Suppressor macrophage (primary cell): Measurements from ENCODE around the gene FCER2.
A peak's percentile ranks its signal among the peaks of the same experiment; 100 is the strongest.

Experiments
- DNase-seq, 4 experiments: peaks; one replicate each; pipeline ENCODE4 v3.0.0-alpha.2; 2020 to 2022

FCER2 gene

DNA sequence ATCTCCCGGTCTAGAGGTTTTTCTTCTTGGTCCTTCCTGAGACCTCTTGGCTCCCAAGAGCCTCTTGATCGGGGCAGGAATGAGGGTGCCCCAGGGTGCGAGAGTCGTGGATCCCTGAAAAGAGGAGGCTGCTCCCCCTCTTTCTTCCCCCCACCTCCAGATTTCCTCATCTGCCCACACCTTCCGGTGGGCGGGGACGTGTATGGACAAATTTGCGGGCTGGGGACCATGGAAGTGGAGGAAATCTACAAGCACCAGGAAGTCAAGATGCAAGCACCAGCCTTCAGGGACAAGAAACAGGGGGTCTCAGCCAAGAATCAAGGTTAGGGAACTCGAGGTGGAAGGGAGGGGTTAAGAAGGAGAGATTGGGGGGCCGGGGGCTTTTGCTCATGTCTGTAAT lies 25.1 kb downstream of the FCER2 start, which contains the start of gene MCEMP1:
Gene MCEMP1 (plus strand): TSS at position 237 of the 400 bp plus-strand sequence. CDS start 31 bp downstream, at position 268.
- peak in 3 of 4 experiments; percentile 52 to 62 (median 56) for DNase-seq

DNA sequence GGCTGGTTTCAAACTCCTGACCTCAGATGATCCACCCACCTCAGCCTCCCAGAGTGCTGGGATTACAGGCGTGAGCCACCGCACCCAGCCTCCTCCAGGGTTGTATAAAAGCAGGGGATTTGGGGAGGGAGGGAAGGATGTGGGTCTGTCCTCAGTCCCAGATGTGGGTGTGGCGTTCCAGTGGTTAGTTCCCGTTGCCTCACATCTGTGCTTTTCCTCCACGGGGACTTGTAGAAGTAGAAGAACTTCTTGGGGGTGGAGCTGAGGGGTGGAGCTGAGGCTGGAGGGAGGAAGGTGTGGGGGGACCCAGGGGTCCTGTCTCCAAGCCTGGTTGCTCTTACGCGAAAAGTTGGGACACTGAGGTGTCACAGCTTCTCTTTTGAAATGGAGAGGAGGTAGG lies 25.6 kb downstream of the FCER2 start:
- DNase-seq, result peak; percentile 50 to 75 (median 63)

DNA sequence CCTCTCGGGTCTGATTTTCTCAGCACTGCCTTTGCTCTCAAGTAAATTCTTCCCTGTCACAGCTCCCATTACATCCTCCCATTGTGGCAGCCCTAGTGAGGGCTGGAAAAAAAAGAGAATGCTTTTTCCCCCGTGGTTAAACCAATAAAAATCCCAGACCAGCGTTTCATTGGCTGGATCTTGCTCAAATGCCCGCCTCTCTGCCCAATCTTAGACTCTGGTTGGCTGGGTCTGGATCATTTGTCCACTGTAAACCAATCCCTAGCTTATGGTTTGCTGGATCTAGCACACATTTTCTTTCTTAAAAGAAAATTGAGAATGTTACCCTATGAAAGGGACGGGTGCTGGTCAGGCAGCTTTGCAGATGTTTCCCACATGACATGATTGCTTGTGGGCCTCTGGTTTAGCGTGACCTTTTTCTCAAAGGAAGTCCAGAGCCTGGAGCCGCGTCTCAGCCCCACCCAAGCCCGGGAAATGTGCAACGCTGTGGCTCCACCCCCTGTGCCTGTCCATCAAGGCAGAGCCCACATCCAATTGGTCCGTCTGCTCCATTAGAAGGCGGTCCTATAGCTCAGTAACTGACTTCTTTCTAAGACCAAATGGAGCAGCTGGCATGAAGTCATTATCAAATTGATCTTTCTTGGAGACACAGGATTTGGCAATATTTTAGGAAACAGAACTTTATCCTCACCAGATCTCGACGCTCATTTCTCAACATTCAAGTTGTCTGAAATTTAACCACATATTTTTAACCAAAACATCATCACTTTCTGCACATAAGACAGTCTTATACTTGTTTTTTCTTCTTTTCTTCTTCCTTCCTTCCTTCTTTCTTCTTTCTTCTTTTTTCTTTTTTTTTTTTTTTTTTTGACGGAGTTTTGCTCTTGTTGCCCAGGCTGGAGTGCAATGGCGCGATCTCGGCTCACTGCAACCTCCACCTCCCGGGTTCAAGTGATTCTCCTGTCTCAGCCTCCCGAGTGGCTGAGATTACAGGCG lies 27.6 kb downstream of the FCER2 start:
- peak; percentile 91 to 95 (median 92) for DNase-seq

DNA sequence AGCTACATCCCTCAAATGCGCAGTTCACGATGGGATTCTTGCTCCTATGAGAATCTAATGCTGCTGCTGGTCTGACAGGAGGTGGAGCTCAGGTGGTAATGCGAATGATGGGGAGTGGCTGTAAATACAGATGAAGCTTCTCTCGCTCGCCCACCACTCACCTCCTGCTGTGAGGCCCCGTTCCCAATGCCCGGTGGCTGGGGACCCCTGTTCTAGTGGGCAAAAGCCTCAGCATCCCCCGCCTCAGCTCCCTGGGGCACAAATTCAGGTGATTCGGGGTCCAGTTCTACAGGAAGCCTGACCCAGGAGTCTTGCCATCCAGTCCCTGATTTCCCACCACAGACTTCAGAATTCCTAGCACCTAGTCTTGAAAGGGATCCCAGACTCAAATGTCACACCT lies 29.4 kb downstream of the FCER2 start:
- DNase-seq, result no peak

DNA sequence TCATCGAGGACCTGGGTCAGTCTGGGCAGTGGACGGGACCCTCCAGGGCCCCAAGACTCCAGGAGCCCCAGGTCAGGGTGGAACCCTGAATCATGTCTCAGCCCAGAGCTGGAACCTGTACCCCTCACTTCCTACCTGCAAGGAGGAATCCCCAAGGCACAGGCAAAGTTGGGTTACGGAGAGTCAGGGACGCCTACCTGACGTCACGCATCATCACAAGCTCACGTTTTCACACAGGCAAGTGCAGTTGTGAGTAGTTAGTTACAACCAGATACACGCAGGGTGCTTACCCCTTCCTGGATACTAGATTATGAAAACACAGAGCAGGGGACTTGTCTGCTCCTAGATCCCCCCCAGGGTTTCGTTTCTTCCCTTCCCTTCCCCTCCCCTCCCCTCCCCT lies 31.1 kb downstream of the FCER2 start:
- no peak for DNase-seq

DNA sequence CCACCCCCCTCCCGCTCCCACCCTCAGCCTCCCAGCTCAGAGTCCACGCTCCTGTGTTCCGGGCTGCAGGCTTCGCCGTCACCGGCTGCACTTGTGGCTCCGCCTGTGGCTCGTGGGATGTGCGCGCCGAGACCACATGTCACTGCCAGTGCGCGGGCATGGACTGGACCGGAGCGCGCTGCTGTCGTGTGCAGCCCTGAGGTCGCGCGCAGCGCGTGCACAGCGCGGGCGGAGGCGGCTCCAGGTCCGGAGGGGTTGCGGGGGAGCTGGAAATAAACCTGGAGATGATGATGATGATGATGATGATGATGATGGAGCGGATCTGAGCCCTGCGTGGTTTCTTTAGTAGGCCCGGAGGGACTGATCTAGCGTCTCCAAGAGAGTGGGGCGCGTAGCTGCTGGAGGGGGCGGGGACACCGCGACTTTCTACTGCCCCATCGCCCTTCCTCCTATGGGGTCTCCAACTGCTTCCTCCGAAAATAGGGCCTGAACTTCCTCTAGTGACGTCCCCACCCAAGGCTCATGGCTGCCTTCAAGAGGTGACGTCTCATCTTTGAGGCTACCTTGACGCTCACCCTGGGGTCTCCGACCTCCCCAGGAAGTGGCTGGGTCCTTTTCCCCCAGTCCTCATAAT lies 31.7 kb downstream of the FCER2 start:
- DNase-seq, result peak; percentile 52 to 75 (median 58)

DNA sequence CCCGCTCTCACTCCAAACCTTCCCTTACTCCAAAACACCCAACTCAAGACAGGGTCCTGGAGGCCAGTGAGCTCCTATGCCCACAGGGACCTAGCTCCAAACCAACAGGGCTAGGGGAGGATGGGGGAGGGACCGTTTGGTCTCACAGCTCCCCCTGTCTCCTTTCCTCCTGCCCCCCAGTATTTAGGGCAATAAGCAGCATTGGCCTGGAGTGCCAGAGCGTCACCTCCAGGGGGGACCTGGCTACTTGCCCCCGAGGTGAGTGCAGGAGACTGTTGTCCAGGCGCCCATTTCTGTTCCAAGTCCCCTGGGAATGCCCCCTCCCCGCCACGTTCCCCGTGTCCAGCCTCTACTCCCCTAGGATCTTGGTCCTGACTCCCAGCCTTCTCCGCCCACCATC lies 32.3 kb downstream of the FCER2 start:
- DNase-seq, result no peak

DNA sequence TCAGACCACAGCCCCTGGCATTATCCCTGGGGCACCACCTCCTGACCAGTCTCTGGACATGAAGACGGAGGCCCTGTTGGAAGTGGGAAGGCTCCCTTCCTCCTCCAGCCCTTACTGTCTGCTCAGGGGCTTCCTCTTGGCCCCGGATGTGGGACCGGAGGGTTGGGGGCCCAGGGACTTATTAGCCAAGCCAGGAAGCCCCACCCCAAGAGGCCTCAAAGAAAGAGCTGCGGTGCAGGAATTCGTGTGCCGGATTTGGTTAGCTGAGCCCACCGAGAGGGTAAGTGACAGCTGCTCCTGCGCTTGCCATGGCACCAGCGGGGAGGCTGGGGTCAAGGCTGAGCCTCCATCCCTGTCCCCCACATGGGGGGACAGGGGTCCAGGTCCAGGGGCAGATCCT lies 33.1 kb downstream of the FCER2 start, which contains the start of gene RETN:
Gene RETN (plus strand): TSS at position 208 of the 400 bp plus-strand sequence. CDS start 278 bp downstream, outside the sequence.
- DNase-seq, result no peak

DNA sequence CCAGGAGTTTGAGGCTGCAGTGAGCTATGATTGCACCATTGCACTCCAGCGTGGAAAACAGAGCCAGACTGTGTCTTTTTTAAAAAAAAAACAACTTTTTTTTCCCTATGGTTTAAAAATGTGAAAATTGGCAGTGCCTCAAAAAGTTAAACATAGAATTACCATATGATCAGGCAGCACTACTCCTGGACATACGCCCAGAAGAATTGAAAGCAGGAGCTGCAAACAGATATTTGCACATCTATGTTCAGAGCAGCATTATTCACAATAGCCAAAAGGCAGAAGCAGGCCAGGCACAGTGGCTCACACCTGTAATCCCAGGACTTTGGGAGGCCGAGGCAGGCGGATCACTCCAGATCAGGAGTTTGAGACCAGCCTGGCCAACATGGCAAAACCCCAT lies 36.9 kb downstream of the FCER2 start:
- no peak for DNase-seq

DNA sequence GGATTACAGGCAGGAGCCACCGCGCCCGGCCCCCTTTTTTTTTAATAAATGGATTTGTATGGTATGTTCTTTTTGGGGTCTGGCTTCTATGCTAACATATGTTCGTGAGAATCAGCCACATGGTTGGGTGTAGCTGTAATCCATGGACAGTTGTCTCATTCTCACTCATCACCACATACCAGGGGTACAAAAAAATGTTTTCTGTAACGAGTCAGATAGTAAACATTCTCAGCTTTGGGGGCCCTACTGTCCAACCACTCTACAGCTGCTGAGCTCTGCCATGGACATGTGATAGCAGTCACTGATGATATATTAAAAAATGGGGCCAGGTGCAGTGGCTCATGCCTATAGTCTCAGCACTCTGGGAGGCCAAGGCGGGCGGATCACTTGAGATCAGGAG lies 38.2 kb downstream of the FCER2 start:
- no peak for DNase-seq

DNA sequence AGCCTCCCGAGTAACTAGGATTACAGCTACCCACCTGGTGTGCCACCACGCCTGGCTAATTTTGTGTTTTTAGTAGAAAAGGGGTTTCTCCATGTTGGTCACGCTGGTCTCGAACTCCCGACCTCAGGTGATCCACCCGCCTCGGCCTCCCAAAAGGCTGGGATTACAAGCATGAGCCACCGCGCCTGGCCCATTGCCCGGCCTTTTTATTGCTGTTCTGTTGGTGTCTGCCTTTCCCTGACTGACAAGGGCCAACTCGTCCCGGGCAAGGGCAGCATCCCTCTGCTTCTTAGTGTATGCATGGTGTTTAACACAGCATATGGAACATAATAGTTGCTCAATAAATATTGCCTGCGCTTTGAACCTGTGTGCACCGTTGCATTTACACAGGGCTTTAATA lies 39.3 kb downstream of the FCER2 start:
- DNase-seq, result no peak

DNA sequence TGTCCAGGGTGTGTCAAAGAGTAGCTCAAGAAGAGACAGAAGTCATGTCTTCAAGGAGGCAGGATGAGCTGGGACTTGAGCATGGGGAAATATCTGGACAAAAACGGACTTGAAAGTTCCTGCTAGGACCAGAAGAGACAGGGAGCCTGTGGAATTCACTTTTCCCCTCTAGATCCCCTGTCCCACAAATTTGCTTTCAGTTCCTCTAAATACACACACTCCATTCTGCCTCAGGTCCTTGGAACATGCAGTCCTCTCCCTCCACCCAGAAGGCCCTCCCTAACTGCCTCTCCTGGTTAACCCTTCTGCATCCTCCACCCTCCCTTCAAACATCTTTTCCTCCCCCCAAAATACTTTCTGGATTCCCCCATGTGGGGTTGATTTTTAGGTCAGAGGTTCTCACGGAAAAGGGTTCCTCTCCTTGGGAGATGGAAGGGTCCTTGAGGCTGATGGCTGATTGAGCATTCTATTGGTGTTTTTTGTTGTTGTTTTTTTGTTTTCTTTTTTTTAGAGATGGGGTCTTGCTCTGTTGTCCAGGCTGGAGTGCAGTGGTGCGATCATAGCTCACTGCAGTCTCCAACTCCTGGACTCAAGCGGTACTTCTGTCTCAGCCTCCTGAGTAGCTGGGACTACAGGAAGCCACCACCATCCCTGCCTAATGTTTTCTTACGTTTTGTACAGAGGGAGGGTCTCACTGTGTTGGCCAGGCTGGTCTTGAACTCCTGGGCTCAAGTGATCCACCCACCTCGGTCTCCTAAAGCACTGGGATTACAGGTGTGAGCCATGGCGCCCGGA lies 40.0 kb downstream of the FCER2 start:
- DNase-seq, result peak in 1 of 4 experiments; percentile 28

DNA sequence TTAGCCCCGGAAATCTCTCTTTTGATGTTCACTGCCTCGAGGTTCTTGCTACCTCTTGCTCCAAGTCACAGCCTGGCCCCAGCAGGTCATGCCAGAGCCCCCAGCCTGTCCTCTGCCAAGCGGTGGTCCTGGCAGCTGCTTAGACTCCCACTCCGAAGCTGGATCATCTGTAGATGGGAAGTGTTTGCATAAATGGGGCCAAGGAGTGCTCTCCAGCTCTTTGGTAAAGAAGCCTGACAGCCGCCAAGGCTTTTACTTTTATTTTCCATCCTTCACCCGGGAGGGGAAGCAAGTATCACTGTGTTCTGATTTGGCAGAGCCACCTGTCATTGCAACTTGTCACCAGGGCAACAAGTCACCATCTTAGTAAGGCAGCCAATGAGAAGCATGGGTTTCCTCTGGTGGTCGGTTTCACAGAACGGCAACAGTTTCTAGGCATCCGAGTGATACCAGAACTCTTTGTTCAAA lies 43.7 kb downstream of the FCER2 start:
- peak in 2 of 4 experiments; percentile 43 to 49 for DNase-seq

DNA sequence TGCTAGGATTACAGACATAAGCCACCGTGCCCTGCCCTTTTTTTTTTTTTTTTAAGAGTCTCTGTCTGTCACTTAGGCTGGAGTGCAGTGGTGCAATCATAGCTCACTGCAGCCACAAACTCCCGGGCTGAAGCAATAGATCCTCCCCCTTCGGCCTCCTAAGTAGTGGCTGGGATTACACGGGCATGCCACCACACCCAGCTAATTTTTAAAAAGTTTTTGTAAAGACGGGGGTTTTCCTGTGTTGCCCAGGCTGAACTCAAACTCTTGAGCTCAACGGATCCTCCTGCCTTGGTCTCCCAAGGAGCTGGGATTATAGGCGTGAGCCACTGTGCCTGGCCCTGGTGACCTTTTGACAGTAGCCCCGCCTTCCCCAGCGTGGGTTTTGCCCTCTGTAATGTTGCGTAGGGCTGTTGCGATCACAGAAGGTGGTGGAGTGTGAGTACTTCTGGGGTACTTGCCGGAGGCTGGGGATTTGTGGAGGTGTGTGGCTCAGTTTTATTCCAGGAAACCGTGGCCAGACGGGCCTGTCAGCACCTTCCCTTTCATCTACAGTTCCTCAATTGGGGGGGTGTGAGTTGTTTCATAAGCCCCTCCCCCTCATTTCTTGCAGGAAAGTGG lies 44.7 kb downstream of the FCER2 start:
- peak; percentile 82 to 89 (median 88) for DNase-seq

DNA sequence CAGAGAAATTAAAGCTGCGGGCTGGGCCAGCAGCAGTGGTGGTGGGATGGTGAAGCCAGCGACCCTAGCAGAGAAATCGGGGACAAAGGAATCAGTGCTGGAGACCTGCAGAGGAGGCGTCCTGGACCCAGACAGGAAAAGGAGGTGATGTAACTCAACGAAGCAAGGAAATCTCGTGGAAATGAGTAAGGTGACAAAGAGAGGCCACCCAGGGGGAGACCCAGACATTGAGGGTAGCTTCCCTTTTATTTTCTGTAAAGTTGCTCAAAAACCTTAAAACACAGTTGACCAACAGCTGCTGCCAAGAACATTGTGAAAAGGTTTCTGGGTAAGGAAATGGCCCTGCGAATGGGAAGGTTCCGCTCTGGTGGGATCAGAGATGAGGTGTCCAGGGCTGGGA lies 46.4 kb downstream of the FCER2 start:
- DNase-seq, result peak; percentile 73 to 91 (median 86)

DNA sequence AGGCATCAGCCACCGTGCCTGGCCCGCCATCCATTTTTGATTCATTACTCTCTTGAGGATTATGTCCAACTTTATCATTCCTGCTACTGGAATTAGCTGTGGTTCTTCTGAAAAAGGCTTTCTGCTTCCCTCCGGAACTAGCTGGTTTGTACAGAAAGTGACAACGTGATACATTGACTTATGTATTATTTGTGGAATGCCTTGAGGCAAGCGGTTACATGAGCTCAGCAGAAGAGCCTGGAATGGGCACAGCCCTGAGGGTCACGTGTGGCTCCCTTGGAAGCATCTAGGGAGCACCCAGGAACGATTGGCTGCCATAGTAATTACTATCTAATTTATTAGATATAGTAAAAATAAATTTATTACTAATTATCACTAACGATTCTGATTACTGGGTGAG lies 47.5 kb downstream of the FCER2 start:
- no peak for DNase-seq

DNA sequence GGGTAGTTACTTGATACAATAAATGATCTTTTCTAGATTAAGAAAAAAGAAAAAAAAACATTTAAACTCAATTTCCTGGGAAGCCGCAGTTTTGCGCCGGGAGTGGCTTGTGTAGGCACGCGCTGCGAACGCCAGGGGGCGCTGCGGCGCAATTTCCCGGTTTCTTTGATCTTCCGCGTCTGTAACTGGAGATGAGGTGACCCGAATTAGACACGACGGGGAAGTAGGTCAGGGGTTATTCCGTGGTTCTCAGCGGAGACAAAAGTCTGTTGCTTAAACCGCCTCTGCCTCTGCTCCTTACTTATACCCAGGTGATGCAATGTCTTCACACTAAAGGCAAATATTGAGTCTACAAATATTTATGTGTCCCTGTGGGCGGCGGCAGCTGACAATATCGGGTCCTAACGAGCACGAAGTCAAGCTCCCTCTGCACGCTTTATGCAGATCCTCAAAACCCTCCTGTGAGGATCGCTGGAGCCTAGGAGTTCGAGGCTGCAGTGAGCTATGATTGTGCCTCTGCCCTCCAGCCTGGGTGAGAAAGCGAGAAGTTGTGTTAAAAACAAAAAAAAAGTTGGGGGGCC lies 49.8 kb downstream of the FCER2 start:
- DNase-seq, result peak; percentile 95 to 97 (median 96)

DNA sequence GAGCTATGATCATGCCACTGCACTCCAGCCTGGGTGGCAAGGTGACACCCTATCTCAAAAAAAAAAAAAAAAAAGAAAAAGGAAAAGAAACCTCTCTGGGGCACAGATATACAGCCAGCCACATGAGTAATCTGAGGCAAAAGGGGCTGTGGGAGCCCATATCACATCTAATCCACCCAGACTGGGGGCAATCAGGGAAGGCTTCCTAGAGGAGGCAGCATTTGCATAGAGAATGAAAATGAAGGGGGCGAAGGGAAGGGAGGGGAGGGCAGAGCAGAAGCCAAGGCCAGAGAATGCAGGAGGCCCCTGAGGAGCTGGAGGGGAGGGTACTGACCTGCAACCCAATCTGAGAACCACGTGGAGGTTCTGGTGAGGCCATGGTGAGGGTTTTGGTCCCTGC lies 51.8 kb downstream of the FCER2 start:
- no peak for DNase-seq

DNA sequence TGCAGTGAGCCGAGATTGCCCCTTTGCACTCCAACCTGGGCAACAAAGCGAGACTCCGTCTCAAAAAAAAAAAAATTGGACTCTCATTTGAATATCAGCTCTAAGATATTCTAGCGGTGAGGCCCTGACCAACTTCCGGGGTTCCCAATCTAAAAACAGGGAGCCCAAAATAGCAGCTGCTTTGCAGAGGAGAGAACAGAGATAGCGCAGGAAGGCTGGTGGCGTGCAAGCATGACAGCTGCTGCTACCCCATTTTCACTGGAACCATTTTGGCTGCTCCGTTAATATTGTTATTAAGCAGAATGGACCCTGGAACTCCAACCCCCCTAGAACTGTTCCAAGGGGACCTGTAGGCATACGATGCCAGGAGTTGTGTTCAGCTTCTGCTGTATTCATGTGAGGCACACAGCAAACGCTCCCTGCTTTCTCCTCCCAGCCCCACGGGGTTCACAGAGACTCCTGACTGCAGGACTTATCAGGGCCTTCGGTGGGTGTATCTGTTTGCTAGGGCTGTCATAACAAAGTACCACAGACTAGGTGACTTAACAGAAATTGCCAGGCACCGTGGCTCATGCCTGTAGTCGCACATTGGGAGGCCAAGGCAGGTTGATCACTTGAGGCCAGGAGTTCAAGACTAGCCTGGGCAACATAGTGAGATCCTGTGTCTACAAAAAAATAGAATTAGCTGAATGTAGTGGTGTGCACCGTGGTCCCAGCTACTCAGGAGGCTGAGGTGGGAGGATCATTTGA lies 53.5 kb downstream of the FCER2 start:
- no peak for DNase-seq

DNA sequence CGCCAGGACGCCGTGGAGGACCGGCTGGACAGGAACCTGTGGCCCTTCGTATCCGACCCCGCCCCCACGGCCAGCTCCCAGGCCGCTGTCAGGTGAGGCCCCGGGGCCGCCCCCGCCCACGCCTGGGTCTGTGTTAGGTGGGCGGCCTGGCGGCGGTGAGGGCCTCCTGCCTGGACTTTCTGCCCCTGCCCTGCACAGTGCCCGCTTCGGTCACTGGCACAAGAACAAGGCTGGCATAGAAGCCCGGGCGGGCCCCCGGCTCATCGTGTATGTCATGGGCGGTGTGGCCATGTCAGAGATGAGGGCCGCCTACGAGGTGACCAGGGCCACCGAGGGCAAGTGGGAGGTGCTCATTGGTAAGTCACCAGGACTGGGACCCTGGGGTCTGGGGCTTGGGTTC lies 54.8 kb downstream of the FCER2 start:
- DNase-seq, result no peak

DNA sequence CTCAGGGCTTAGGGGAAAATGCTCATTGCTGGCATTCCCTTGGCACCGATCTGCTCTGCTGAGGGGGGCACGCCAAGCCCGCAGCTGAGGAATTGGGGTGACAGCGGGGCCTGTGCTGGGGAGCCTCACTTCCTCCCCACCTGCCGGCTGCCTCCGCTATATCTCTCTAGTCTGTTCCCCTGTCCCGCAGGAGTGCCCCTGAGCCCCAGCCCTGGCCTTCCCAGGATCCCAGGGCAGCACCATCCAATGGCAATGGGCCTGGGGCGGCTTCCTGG lies 55.6 kb downstream of the FCER2 start:
- DNase-seq, result no peak
